ENCODE results near the gene GRM2.

Gene GRM2

GRCh38 chr3:51686512-51687215, 20.2 kb upstream of the GRM2 start:
- H3K36me3 Mint-ChIP-seq (ENCODE audit: low read depth) = peaks cover 49% of the 10 kb centered on the region
- peak overlapping the region; percentile 81 for H3K4me3 Mint-ChIP-seq
- H3K27ac Mint-ChIP-seq = peak overlapping the region; percentile 95
- no peaks in the 10 kb centered on the region for H3K27me3 Mint-ChIP-seq (ENCODE audit: low read depth)
- H3K9me3 Mint-ChIP-seq = no peaks in the 10 kb centered on the region
- H3K4me1 Mint-ChIP-seq (ENCODE audit: low read depth) = peaks cover 70% of the 10 kb centered on the region

DNA sequence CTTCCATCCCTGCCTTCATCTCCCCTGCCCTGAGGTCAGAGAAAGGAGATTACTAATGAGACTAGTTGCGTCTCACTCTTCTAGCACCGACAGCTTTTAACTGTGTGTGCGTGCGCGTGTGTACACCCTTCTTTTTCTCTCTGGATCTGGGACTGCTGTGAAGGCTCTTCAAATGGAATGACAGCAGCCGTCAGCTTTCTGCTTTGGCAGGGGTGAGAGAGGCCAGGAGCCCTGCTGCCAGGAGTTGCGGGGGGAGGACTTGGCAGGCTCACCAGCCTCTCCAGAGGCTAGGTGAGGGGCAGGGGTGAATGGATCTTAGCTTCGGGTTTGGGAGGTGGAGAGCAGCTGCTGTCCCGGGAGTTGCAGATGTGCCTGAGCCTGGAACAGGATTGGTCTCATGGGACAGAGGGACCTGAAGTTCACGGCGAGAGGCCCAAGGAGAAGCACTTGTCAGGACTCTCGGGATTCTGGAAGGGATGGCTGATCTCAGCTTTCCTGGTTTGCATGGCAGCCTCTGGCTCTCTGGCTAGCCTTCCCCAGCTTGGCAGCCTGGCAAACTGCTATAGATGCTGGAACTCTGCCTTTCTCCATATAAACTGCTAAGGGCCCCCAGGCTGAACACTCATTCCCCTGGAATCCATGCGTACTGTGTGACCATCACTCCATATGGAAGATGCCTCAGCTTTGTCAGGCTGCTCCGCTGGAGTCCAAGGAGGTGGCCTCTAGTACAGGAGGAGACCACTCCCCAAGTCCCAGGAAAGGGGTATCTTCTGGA, 19.2 kb upstream of the GRM2 start:
- no peak overlapping the region for H3K4me3 Mint-ChIP-seq
- H3K27me3 Mint-ChIP-seq (ENCODE audit: low read depth) = no peaks in the 10 kb centered on the region
- H3K4me1 Mint-ChIP-seq (ENCODE audit: low read depth) = peaks cover 63% of the 10 kb centered on the region
- H3K36me3 Mint-ChIP-seq (ENCODE audit: low read depth) = peaks cover 48% of the 10 kb centered on the region
- H3K9me3 Mint-ChIP-seq = no peaks in the 10 kb centered on the region
- peak overlapping the region; percentile 95 for H3K27ac Mint-ChIP-seq

- Mint-ChIP-seq H3K4me3 (no peak overlapping the region), H3K4me1 (ENCODE audit: low read depth) (peaks cover 58% of the 10 kb centered on the region), H3K27me3 (ENCODE audit: low read depth) (no peaks in the 10 kb centered on the region), H3K9me3 (no peaks in the 10 kb centered on the region), H3K27ac (peak overlapping the region; percentile 95), H3K36me3 (ENCODE audit: low read depth) (peaks cover 44% of the 10 kb centered on the region)
Observed at GRCh38 chr3:51688206-51688600, 18.7 kb upstream of the GRM2 start.

GRCh38 chr3:51691021-51691420, 15.8 kb upstream of the GRM2 start:
- Mint-ChIP-seq H3K27ac (no peak overlapping the region), H3K4me3 (no peak overlapping the region), H3K9me3 (no peaks in the 10 kb centered on the region), H3K27me3 (ENCODE audit: low read depth) (no peaks in the 10 kb centered on the region), H3K36me3 (ENCODE audit: low read depth) (peaks cover 36% of the 10 kb centered on the region), H3K4me1 (ENCODE audit: low read depth) (peaks cover 35% of the 10 kb centered on the region)

DNA sequence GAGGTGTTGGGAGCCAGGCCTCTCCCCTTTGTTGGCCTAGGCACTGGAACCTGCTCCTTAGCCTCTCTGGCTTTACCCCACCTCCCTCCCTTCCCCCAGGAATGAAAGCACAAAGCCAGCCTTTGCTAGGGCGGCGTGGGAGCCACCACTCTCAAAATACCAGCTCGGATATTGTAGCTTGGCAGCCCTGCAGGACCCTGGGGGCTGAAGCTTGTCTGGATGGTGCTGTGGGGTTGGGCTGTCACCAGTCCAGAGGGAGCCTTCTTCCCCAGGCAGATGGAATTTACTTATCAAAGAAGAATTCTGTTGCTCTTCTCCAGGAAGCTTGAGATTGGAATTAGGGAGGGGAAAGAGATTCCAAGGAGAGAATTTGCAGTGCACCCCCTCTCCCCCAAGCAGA, 14.9 kb upstream of the GRM2 start:
- no peak overlapping the region for H3K27ac Mint-ChIP-seq
- no peak overlapping the region for H3K4me3 Mint-ChIP-seq
- peaks cover 26% of the 10 kb centered on the region for H3K4me1 Mint-ChIP-seq (ENCODE audit: low read depth)
- no peaks in the 10 kb centered on the region for H3K27me3 Mint-ChIP-seq (ENCODE audit: low read depth)
- H3K36me3 Mint-ChIP-seq (ENCODE audit: low read depth) = peaks cover 27% of the 10 kb centered on the region
- no peaks in the 10 kb centered on the region for H3K9me3 Mint-ChIP-seq

DNA sequence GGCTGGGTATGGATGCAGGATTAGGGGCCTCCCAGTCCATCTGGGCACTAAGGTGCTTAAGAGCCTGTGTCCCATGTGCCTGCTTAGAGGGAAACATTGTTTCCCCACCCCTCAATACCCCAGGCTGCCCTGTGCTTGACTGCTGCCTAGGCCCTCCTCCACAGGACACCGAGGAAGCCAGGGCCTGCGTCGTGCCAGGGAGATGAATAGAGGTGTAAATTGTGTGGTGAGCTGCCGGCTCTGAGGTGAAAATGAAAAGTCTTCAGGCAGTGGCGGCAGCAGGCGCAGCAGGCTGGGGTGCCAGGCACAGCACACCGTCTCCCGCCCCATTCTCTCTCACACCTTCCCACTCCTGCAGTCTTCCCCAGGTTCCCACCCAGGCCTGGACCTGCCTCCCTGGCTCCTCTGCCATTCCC, 13.9 kb upstream of the GRM2 start:
- Mint-ChIP-seq H3K36me3 (ENCODE audit: low read depth) (peaks cover 21% of the 10 kb centered on the region), H3K4me3 (no peak overlapping the region), H3K4me1 (ENCODE audit: low read depth) (peaks cover 16% of the 10 kb centered on the region), H3K27ac (no peak overlapping the region), H3K9me3 (no peaks in the 10 kb centered on the region), H3K27me3 (ENCODE audit: low read depth) (no peaks in the 10 kb centered on the region)

- H3K4me1 Mint-ChIP-seq (ENCODE audit: low read depth) = peaks cover 6% of the 10 kb centered on the region
- no peaks in the 10 kb centered on the region for H3K9me3 Mint-ChIP-seq
- no peaks in the 10 kb centered on the region for H3K27me3 Mint-ChIP-seq (ENCODE audit: low read depth)
- no peak overlapping the region for H3K27ac Mint-ChIP-seq
- H3K4me3 Mint-ChIP-seq = no peak overlapping the region
- peaks cover 24% of the 10 kb centered on the region for H3K36me3 Mint-ChIP-seq (ENCODE audit: low read depth)
Observed at GRCh38 chr3:51696954-51697353, 9.9 kb upstream of the GRM2 start.

GRCh38 chr3:51698209-51698608, 8.7 kb upstream of the GRM2 start:
- H3K9me3 Mint-ChIP-seq = no peaks in the 10 kb centered on the region
- H3K4me3 Mint-ChIP-seq = no peak overlapping the region
- peaks cover 22% of the 10 kb centered on the region for H3K36me3 Mint-ChIP-seq (ENCODE audit: low read depth)
- H3K27ac Mint-ChIP-seq = no peak overlapping the region
- no peaks in the 10 kb centered on the region for H3K27me3 Mint-ChIP-seq (ENCODE audit: low read depth)
- H3K4me1 Mint-ChIP-seq (ENCODE audit: low read depth) = peaks cover 6% of the 10 kb centered on the region

- H3K4me3 Mint-ChIP-seq = no peak overlapping the region
- H3K27me3 Mint-ChIP-seq (ENCODE audit: low read depth) = no peaks in the 10 kb centered on the region
- H3K27ac Mint-ChIP-seq = no peak overlapping the region
- H3K36me3 Mint-ChIP-seq (ENCODE audit: low read depth) = peaks cover 20% of the 10 kb centered on the region
- no peaks in the 10 kb centered on the region for H3K9me3 Mint-ChIP-seq
- peaks cover 7% of the 10 kb centered on the region for H3K4me1 Mint-ChIP-seq (ENCODE audit: low read depth)
Observed at GRCh38 chr3:51700403-51700802, 6.5 kb upstream of the GRM2 start.

DNA sequence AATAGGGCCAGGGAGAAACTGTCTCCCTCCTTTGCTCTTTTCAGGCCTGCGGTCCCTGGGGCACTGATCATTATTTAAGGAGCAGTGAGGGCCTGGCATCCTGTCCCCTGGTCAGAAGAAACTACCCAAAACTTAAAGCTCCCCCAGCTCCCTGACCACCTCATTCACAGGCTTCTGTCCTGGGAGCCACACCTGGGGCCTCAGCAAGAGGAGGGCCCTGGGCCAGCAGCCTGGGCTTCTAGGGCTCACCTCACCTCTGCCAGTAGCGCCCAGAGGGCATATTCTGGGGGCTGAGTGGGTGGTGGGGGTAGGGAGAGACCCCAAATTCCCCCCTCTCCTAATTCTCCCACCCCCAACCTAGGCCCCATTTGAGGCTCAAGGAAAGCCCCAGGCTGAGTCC, 4.7 kb upstream of the GRM2 start:
- Mint-ChIP-seq H3K4me1 (ENCODE audit: low read depth) (peaks cover 13% of the 10 kb centered on the region), H3K27ac (no peak overlapping the region), H3K36me3 (ENCODE audit: low read depth) (peaks cover 22% of the 10 kb centered on the region), H3K9me3 (no peaks in the 10 kb centered on the region), H3K27me3 (ENCODE audit: low read depth) (no peaks in the 10 kb centered on the region), H3K4me3 (no peak overlapping the region)

GRCh38 chr3:51703068-51703760, 3.7 kb upstream of the GRM2 start:
- H3K4me3 Mint-ChIP-seq = no peak overlapping the region
- H3K27me3 Mint-ChIP-seq (ENCODE audit: low read depth) = peaks cover 9% of the 10 kb centered on the region
- no peak overlapping the region for H3K27ac Mint-ChIP-seq
- H3K36me3 Mint-ChIP-seq (ENCODE audit: low read depth) = peaks cover 22% of the 10 kb centered on the region
- peaks cover 13% of the 10 kb centered on the region for H3K4me1 Mint-ChIP-seq (ENCODE audit: low read depth)
- no peaks in the 10 kb centered on the region for H3K9me3 Mint-ChIP-seq

GRCh38 chr3:51703761-51704510, 2.9 kb upstream of the GRM2 start:
- H3K36me3 Mint-ChIP-seq (ENCODE audit: low read depth) = peaks cover 20% of the 10 kb centered on the region
- peaks cover 13% of the 10 kb centered on the region for H3K4me1 Mint-ChIP-seq (ENCODE audit: low read depth)
- peaks cover 12% of the 10 kb centered on the region for H3K27me3 Mint-ChIP-seq (ENCODE audit: low read depth)
- no peak overlapping the region for H3K4me3 Mint-ChIP-seq
- H3K27ac Mint-ChIP-seq = no peak overlapping the region
- H3K9me3 Mint-ChIP-seq = no peaks in the 10 kb centered on the region

- H3K27ac Mint-ChIP-seq = no peak overlapping the region
- H3K4me3 Mint-ChIP-seq = no peak overlapping the region
- peaks cover 10% of the 10 kb centered on the region for H3K4me1 Mint-ChIP-seq (ENCODE audit: low read depth)
- peaks cover 15% of the 10 kb centered on the region for H3K36me3 Mint-ChIP-seq (ENCODE audit: low read depth)
- H3K9me3 Mint-ChIP-seq = no peaks in the 10 kb centered on the region
- peaks cover 12% of the 10 kb centered on the region for H3K27me3 Mint-ChIP-seq (ENCODE audit: low read depth)
Observed at GRCh38 chr3:51704511-51704950, 2.3 kb upstream of the GRM2 start.

DNA sequence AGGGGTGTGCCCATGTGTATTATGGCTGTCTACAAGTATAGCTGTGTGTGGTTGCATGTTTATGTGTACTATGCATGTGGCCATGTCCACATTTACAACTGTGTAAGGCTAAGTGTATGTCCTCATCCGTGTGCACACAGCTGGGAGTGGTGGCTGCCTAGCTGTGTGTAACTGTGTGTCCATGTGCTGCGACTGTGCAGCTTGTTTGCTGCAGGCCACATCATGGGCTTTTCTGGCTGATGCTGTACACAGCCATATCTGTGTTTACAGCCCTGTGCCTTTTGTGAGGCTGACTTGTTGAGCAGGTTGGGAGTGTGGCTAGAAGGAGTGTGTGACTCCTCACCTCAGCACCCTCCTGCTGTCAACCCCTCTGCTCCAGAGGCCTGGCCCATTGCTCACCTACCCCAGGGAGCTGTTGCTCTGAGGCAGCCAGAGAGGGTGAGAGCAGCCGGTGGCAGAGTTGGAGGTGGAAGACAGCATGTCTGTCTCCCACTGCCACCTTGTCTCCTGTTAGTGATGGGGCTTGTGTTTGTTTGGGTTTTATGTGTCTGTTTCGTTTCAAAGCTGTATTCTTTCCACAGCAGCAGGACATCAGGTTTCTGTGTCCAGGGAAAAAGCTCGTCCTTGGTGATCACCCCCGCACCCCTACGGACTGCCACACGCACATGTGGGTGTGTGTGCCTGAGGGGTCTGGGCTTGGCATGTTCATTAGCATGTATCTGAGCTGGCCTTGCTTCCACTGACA, 1.4 kb upstream of the GRM2 start:
- Mint-ChIP-seq H3K4me1 (ENCODE audit: low read depth) (peaks cover 9% of the 10 kb centered on the region), H3K9me3 (no peaks in the 10 kb centered on the region), H3K27me3 (ENCODE audit: low read depth) (peaks cover 12% of the 10 kb centered on the region), H3K27ac (no peak overlapping the region), H3K4me3 (no peak overlapping the region), H3K36me3 (ENCODE audit: low read depth) (peaks cover 13% of the 10 kb centered on the region)

All from T-helper 1 cell treated with Interleukin-12 subunit alpha and Interleukin-12 subunit beta and Interleukin-4 antibody, amounts not matched to agents 30 μg/mL and 1 μg/mL, for 36 hours (primary cell).